SK-N-MC (cell line): ENCODE data around the gene FOXO6.

Experiments
- EZH2 ChIP-seq: fragments of 200-600 bp; sonication (generic); IDR thresholded peaks from one replicate; pipeline ENCODE4 v1.6.1; 2017; ENCODE audit warnings: antibody characterized with exemption
- POLR2AphosphoS5 ChIP-seq: IDR thresholded peaks from 2 replicates; pipeline ENCODE4 v1.6.1; 2012; ENCODE audit warnings: mild to moderate bottlenecking, low read depth, low read length, borderline replicate concordance

- TF ChIP-seq POLR2AphosphoS5 (peak; percentile 8; the same call in 1 of the 2 replicates), EZH2 (no peak)
These were observed 10.7 kb downstream of the FOXO6 start for GRCh38 chr1:41371630-41372599.
